ENCODE results near the gene GPR15. TPM values are rescaled to one million over a fixed set of nuclear protein-coding genes. Genes with fewer than 3 reads are reported as not detected.

GPR15 gene
- total RNA-seq, 1 donor from 2014 or later: not detected

- Mint-ChIP-seq H3K9me3 (ENCODE audit: low read depth) (no peaks in the 10 kb centered on the region), H3K4me1 (ENCODE audit: low read depth) (no peaks in the 10 kb centered on the region), H3K4me3 (ENCODE audit: unreplicated experiment) (no peak overlapping the region), H3K27ac (ENCODE audit: unreplicated experiment) (no peak overlapping the region), H3K27me3 (ENCODE audit: low read depth) (peaks cover 41% of the 10 kb centered on the region), H3K36me3 (ENCODE audit: low read depth) (no peaks in the 10 kb centered on the region)
- no peak for DNase-seq (ENCODE audit: low spot score)
- no peak for TF ChIP-seq CTCF (IDR thresholded peaks at IDR 0.05)
Observed at GRCh38 chr3:98529856-98530459, 1.8 kb upstream of the GPR15 start.

- DNase-seq (ENCODE audit: low spot score): no peak
- no peak overlapping the region for H3K4me3 Mint-ChIP-seq (ENCODE audit: unreplicated experiment)
- no peaks in the 10 kb centered on the region for H3K36me3 Mint-ChIP-seq (ENCODE audit: low read depth)
- H3K27me3 Mint-ChIP-seq (ENCODE audit: low read depth): peaks cover 41% of the 10 kb centered on the region
- no peak overlapping the region for H3K27ac Mint-ChIP-seq (ENCODE audit: unreplicated experiment)
- TF ChIP-seq CTCF (IDR thresholded peaks at IDR 0.05): no peak
- H3K9me3 Mint-ChIP-seq (ENCODE audit: low read depth): no peaks in the 10 kb centered on the region
- H3K4me1 Mint-ChIP-seq (ENCODE audit: low read depth): no peaks in the 10 kb centered on the region
Observed at GRCh38 chr3:98530676-98531075, 1.1 kb upstream of the GPR15 start.

GRCh38 chr3:98532275-98532637, 478 bp downstream of the GPR15 start:
- no peak overlapping the region for H3K27ac Mint-ChIP-seq (ENCODE audit: unreplicated experiment)

GRCh38 chr3:98532709-98533571, 1.2 kb downstream of the GPR15 start:
- Mint-ChIP-seq H3K27me3 (ENCODE audit: low read depth) (peaks cover 40% of the 10 kb centered on the region), H3K9me3 (ENCODE audit: low read depth) (no peaks in the 10 kb centered on the region), H3K4me1 (ENCODE audit: low read depth) (no peaks in the 10 kb centered on the region), H3K27ac (ENCODE audit: unreplicated experiment) (no peak overlapping the region), H3K4me3 (ENCODE audit: unreplicated experiment) (no peak overlapping the region), H3K36me3 (ENCODE audit: low read depth) (no peaks in the 10 kb centered on the region)
- TF ChIP-seq CTCF (IDR thresholded peaks at IDR 0.05): no peak
- no peak for DNase-seq (ENCODE audit: low spot score)

More at GRCh38 chr3:98532275-98532637, 478 bp downstream of the GPR15 start:
- TF ChIP-seq CTCF (IDR thresholded peaks at IDR 0.05): no peak
- no peak for DNase-seq (ENCODE audit: low spot score)
- Mint-ChIP-seq H3K9me3 (ENCODE audit: low read depth) (no peaks in the 10 kb centered on the region), H3K36me3 (ENCODE audit: low read depth) (no peaks in the 10 kb centered on the region), H3K4me3 (ENCODE audit: unreplicated experiment) (no peak overlapping the region), H3K27me3 (ENCODE audit: low read depth) (peaks cover 42% of the 10 kb centered on the region), H3K4me1 (ENCODE audit: low read depth) (no peaks in the 10 kb centered on the region)

GRCh38 chr3:98534168-98534567, 2.4 kb downstream of the GPR15 start:
- Mint-ChIP-seq H3K27ac (ENCODE audit: unreplicated experiment) (no peak overlapping the region), H3K36me3 (ENCODE audit: low read depth) (no peaks in the 10 kb centered on the region), H3K4me3 (ENCODE audit: unreplicated experiment) (no peak overlapping the region), H3K4me1 (ENCODE audit: low read depth) (no peaks in the 10 kb centered on the region), H3K27me3 (ENCODE audit: low read depth) (peaks cover 34% of the 10 kb centered on the region), H3K9me3 (ENCODE audit: low read depth) (no peaks in the 10 kb centered on the region)
- no peak for TF ChIP-seq CTCF (IDR thresholded peaks at IDR 0.05)
- no peak for DNase-seq (ENCODE audit: low spot score)
